Activated CD8-positive, alpha-beta memory T cell treated with anti-CD3 and anti-CD28 coated beads, Interleukin-2, amount 50 U/mL, for 4 hours (primary cell): ENCODE measurements around the gene TBC1D14.

Source experiments
- DNase-seq: peaks from one replicate; pipeline ENCODE4 v3.0.0-alpha.2; 2020

Gene TBC1D14

DNA sequence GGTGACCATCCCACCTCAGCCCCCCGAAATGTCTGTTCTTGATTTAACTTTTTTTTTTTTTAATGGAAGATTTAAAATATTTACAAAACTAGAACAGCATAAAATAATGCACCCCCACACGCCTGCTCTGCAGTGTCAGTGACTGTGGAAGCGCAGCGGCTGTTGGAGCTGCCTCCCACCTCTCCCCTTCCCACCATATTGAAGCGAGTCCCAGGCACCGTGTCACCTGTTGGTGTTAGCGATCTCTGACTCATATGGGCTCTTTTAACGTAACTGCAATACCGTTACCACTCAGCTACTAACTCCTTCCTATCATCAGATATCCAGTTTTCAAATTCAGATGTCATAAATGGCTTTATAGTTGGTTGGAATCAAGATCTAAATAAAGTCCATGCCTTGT is 116.5 kb downstream of the TBC1D14 start:
- no peak for DNase-seq

DNA sequence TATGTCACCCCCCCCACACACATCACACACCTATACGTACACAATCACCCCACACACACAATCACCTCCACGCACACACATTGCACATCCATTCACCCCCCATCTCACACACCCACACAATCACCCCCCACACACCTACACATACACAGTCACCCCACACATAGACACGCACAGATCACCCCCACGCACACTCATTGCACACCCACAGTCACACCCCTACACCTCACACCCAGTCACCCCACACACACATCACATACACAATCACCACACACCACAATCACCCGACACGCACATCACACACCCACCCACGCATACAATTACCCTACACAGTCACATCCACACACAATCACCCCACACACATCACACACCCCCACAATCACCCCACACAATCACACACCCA is 117.7 kb downstream of the TBC1D14 start:
- DNase-seq, result no peak

DNA sequence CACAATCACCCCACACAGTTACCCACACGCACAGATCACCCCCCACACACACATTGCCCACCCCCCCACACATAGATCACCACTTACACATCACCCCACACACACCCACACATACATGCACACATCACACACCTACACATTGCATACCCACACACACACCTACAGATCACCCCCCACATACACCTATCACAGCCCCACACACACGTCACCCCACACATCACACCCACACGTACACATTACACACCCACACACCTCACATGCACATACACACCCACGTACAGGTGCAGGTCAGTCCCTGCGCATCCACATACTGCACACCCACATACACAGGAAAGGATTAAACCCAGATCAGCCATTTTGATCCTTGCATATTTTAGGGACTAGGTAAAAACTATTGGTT is 118.3 kb downstream of the TBC1D14 start:
- no peak for DNase-seq

DNA sequence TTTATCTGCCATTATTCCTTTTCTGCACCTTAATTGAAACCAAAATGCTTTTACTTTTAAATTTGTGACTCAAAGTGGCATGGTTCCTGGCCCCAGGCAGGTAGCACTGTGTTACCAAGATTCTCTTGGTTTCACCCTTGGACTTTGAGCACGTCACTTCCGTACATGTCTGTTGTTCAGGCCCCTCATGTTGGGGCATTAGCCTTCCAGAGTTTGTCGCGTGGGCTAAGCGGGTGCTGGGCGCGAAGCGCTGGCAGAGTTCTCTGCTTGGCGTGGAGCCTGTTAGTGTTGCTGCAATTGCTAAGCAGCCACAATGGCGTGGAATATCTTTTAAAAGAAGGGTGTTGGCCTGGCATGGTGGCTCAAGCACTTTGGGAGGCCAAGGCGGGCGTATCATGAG is 119.6 kb downstream of the TBC1D14 start:
- DNase-seq, result no peak

DNA sequence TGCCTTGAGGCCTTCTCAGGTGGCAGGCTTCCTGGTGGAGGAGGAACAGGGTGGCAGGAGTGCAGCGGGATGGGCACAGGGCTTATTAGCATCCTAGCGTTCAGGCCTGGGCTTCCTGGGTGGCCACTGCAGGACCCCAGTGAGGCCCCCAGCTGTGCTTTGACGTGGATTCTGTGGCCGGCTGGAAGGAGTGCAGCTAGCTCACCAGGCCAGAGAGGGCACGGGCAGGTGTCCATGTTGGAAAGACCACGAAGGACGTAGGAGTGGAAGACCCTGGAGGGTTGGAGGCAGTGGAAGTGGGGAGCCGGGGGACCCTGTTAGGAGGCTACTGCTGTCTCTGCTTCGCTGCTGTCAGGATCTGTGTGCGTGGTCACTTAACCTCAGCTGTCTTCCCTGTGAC is 120.3 kb downstream of the TBC1D14 start:
- DNase-seq, result no peak

DNA sequence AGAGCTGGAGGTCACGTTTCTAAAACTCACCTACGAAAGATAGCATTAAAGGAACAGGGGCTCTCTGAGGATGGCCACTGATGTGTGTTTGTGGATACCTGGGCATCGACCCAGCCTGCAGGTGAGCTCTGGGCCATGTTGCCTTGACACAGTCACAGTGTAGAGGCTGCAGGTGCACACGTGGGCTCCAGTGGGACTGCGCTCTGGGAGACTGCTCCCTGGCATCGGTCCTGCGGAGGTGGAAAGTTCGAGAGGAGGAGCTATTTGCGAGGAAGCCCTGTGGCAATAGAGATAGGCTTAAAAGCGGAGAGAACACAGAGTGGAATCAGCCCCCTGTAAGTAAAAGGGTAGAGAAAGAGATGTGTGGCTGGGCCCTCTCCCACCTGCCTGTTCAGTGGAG is 121.2 kb downstream of the TBC1D14 start:
- DNase-seq, result no peak

DNA sequence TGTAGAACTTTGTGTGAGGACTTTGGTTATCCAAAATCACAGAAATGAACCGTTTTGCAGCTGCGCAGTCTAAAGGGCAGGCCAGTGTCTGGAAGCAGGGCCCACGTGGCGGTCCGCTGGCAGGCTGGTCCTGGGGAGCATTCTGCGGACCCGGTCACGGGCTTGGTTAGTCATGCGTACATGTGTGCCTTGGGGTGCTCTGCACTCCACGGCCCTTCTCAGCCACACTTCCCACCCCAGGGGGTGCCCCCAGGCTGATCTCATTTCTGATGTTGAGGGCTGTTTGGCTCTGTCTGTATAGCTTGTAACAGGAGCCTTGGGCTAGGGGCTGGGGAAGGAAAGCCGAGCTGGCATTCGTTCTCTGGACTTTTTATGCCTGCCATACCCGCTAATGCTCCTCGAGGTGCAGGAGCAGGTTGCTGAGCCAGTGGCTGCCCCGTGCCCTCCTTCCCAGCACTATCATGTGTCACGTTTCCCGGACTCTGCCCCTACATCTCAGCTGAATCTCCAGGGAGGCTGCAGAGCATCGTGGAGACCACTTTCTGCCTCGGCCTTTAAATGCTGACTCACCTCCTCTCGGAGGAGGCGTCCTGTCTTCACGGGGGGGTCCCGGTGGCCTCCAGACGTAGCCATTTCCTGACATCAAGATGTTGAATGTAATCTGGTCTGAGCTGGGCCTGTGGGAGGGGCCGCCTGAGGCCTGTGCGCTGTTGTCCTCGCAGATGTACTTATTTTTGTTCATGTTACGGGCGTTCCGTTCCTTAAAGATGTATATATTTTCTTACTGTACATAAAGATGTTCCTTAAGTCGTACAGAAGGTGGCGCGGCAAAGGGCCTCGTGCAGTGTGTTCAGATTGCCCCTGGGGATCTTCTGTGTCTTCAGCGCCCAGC is 122.2 kb downstream of the TBC1D14 start:
- no peak for DNase-seq

DNA sequence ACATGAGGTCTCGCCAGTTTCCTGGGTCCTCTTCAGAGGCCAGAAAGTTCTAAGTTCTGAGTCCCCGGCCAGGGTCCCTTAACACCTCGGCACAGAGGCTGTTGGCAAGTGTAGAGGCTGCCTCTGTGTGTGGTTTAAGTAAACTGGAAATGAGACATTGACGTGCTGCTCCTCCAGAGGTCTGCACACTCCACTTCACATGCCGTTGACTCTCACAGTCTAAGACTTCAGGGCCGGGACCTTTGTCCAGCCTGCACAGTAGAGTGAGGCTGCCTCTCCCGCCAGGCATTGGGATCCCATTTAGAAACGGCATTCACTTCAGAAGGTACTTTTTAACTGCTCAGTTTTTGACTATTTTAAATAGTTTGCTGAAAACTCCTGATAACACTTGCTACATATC is 123.0 kb downstream of the TBC1D14 start:
- no peak for DNase-seq

DNA sequence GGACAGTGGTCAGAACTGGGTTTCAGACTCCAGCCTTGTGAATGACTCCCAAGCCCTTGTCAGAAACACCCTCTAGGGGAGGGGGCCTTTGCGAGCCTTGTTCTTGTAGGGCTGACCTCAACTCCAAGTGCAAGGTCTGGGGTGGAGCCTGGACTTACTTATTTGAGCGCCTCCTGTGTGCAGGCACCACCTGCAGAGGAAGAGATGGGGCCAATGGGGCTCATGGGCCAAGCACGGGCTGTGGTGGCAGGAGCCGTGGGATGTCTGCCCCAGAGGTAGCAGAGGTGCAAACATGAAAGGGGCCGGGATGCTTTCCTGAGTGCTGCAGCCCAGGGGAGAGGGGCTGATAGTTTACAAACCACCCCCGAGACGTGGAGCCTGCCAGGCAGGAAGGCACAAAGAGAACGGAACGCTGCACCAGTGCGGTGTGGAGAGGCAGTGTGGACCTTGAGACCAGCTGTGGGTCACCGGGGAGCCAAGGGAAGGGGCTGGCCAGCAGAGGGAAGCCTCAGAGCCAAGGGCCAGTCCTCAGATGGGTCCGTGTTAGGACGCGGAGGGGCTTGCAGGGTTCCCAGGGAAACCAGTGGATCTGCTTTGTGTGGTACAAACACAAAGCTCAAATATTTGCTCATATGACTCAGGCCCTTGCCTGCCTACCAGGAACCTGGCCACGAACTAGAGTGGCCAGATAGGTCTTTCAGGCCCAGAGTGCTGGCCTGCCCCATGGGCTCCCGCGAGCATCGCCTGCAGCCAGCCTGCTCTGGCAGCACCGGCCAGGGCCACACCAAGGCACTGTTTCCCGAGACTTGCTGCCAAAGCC is 124.8 kb downstream of the TBC1D14 start:
- no peak for DNase-seq

DNA sequence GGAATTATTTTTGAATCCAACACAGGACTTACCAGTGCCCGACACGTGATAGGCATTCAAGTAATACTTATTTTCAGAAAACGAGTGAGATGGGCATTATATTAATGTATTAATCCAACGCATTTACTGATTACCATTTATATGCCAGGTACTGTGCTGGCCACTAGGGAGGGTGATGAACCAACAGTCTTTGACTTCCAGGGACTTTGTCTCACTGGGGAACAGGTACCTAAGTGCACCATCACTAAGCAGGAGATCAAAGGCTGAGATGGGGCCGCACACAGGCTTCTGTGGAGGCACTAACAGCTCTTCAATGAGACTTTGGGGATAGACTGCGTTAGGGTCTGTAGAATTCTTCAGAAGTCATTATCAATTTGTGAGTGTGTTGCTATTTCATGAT is 127.8 kb downstream of the TBC1D14 start:
- DNase-seq, result no peak

DNA sequence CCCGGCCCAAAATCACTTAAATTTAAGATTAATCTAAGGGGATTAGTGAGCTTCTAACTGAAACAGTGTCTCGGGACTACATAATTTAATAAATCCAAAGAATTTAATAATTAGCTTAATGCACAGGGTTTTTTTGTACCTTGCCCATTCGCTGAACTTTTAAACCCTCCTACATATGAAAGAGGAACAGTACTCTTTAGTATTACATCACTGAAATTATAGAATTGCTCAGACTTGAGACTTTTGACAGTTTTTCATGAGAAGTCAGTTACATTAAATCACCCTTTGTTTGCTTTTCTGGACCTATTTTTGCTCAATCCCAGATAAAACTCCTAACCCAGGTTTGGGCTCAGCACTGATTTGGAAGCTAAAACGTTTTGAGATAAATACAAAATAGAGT is 131.1 kb downstream of the TBC1D14 start:
- no peak for DNase-seq

DNA sequence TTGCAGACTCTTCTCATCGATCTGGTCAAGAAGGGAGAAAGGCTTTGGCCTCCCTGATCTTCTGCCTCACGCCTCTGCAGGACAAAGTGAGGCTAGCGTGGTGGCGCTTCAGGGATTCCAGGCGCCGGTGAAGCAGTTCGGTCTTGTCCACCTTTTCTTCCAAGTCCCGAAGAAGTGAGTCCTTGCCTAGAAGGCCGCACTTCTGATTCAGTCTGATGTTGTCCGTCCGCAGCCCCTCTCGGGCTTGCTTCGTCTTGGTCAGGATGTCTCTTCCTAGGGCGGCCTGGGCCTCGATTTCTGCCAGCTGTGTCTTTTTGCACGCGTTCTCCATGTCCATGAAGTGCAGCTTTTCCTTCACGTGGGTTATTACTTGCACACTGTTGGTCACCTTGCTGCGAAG is 131.6 kb downstream of the TBC1D14 start:
- DNase-seq, result no peak

DNA sequence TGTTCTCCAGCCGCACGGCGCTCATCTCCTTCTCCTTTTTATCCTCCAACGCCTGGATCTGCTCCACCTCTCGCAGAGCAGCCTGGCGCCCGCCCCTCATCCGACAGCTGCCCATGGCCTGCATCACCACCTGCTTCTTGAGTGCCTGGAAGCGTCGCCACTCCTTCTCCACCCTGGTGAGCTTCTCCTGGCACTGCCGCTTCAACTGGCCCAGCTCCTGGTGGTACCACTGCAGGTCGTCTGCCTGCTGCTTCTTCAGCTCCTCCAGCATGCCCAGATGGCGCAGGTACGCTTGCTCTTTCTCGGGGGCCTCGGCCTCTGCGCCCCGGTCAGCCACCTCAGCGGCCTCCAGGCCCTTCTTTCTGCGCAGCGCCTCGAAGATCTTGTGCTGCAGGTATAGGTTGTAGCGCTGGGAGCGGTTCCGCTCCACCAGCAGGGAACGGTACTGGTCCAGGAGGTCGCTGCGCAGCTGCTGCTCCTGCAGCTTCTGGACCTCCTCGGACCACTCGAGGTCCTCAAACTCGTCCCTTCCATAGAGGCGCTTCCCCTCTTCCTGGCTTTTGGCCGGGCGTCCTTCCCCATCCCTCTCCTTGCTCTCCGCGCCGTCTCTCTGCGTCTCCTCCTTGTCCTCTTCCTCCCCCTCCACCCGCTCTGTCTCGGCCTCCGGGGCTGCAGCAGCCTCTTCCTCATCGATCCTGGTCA is 132.3 kb downstream of the TBC1D14 start:
- DNase-seq, result no peak

DNA sequence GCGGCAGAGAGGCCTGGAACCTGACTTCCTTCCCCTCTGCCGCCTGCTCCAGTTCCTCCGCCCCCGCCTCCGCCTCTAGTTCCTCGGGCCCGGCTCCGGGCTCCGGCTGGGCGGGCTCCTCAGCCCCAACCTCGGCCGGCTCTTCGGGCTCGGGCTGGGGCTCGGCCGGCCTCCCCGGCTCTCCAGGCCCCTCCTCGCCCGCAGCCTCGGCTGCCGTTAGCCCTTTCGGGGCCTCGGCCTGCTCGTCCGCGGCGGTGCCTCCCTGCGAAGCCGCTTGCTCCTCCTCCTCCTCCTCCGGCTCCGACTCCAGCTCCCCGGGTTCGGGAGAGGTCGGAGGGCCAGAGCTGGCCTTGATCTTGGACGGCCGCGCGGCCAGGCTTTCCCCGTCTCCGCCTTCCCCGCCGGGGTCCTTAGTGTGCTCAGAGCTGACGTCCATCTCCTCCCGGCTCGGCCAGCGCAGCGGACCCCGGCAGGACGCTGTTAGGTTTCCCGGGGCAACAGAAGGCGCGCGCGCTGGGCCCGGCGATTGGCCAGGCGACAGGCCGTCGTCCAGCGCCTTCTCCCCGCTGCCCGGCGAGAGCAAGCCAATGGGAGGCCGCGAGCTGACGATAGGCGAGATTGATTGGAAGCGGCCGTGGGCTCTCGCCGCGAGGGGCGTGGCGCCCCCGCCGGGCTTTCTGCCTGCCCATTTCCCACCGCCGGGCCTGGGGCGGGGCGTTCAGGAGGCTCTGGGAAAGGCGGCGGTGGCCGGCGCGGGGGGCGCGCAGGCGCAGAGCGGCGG is 133.1 kb downstream of the TBC1D14 start:
- DNase-seq, result peak; percentile 89

DNA sequence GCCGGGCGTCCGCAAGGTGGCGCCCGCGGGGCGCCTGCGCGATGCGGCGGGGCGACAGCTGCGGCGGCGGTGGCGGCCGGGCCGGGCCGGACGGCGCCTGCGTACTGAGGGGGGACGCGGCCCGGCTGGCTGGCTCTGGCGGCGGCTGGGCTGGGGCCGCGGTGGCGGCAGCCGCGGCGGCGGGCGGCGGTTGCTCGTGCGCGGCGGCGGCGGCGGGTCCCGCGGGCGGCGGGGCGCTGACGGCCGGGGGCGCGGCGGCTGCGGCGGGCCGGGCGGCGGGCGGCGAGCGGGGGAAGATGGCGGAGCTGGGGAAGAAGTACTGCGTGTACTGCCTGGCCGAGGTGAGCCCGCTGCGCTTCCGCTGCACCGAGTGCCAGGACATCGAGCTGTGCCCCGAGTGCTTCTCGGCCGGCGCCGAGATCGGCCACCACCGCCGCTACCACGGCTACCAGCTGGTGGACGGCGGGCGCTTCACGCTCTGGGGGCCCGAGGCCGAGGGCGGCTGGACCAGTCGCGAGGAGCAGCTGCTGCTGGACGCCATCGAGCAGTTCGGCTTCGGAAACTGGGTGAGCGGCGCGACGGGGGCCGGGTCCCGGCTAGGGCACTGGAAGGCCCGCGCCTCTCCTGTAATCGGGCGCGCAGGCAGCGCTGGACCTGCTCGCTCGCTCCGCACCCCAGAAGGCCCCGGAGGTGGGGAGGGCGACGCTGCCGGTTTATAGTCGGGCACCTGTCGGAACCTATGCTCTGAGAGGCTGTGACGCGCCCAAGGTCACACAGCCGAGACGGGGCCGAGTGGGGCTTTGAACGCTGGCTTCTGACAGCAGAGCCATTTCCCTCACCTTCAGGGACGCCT is 133.9 kb downstream of the TBC1D14 start, which contains the start of gene TADA2B:
TSS of gene TADA2B (plus strand) at position 89 of the 853 bp plus-strand sequence. CDS start at position 297, 208 bp downstream.
- peak; percentile 53 for DNase-seq

DNA sequence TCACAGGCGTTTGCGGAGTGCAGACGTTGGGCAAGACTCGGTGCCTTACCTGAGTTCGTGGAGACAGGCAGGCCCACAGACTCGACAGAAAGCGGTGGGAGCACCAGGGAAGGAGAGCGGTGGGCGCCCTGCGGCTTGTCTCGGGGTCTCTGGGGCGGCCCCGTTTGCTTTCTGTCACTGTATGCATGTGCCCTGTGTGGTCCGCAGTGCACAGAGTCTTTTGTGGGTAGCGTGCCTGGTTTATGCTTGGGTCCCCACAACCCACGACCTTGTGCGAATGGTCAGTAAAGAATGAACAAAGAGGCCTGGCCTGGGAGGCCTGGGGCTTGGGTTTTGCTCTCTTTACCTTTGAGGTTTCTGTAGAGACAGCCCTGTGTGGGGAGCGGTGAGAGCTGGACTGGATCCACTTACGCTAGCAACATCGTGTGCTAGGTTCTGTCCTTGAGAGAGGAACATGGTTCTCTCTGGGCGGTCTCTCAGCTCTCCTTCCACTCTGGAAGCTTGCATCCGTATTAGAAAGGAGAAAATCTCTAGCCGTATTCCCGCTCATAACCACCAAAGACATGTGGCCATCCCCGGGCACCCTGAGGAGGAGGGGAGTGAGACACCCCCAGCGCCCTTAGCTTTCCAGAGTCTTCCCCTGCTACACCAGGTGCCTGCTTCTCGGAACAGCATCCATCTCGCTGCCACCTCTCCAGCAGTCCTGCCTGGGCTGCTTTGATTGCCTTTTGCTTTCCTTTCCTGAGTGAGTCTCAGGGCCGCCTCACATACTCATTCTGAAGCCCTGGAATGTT is 134.7 kb downstream of the TBC1D14 start:
- DNase-seq, result no peak

DNA sequence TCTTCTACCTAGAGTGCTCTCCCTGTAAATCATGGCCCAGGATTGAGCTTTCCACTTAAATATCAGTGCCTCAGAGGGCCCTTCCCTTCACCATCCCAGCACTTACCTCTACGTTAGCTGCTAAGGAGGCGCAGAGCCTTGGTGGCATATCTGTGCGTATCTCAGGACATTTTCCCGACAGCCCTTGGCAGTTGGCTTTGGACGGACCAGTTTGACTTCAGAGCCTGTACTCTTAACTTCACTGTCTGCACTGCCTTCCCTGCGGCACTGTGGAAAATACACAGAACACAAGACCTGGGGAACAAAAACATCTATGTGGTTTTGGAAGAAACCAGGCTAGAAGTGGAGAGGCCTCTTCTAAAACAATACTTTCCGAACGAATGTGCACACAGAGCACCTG is 135.9 kb downstream of the TBC1D14 start:
- DNase-seq, result no peak

DNA sequence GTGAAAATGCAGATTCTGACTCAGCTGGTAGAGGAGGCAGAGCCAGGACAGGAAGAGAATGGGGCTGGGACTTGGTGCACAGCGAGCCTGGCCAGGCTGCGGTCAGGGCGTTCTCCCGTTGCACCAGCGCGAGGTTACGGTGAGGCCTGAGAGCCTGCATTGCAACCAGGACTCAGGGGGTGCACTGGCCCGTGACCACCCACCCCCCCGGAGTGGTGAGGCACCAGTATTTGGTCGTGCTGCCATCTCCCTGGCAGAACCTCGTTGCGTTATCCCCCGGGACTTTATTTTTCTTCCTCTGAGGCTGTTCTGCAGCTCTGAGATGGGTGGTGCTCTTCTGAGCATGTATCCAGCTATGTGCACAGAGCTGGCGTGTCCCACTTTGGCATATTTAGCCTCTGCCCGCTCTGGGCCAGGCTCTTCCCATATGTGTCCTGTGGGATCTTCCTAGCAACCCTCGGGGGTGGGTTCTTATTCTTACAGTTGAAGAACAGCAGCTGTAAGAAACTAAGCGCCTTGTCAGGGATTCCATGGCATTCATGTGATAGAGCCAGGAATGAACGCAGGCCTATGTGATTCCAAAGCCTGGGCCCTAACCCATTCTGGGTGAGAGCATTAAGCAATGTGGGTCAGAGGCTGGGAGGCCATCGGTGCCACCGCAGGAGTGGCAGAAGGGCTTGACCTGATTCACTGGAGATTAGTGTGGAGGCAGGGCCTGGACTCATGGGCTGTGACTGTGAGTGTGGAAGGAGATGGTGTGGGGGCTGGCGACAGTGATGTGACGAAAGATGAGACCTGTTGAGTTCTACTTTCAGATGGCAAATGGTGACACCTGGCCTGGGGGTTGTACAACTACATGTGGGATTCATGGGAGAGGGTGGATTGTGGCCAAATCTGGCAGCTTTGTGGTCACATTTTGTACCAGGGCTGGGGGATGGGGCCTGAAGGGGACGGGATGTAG is 136.6 kb downstream of the TBC1D14 start:
- no peak for DNase-seq

DNA sequence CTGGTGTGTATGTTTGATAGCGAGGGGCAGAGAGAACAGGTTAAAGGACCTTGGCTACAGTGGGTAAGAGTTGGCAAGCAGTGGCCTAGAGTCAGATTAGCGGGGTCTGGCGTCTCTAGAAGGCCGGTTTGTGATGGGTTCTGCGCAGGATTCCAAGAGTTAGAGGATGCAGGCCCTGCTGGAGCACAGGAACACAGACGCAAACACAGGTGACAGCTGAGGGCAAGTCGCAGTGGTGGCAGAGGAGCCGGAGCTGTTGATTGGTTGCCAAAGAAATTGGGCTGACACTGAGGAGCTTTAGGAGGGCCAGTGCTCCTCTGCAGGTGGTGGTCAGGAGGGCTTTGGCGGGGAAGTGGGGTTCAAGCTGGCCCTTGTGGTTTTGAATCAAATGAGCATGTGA is 137.3 kb downstream of the TBC1D14 start:
- DNase-seq, result no peak
